ENCODE data around the gene GABRB1. TPM values are rescaled to one million over a fixed set of nuclear protein-coding genes. Genes with fewer than 3 reads are reported as not detected.

GABRB1 gene
- total RNA-seq, 1 experiment from 2014 or later: not detected

- H3K27me3 ChIP-seq (ENCODE audit: insufficient read depth, low read length): no peaks in the 10 kb centered on the region
- H3K9ac ChIP-seq (ENCODE audit: low read length): no peak overlapping the region
- TF ChIP-seq CTCF (IDR thresholded peaks at IDR 0.05 in 2 of 3, conservative IDR thresholded peaks at IDR 0.05 in 1 of 3; ENCODE audit: borderline replicate concordance in 1 of 3, insufficient read depth in 1 of 3, low read depth in 2 of 3, low read length in 2 of 3) (no peak), YY1 (IDR thresholded peaks at IDR 0.05; ENCODE audit: extremely low read depth, insufficient replicate concordance, low read depth, low read length) (no peak), CEBPB (IDR thresholded peaks at IDR 0.05; ENCODE audit: low read depth) (no peak), SRF (IDR thresholded peaks at IDR 0.05; ENCODE audit: low read depth) (no peak), ZNF274 (IDR thresholded peaks at IDR 0.05; ENCODE audit: low read depth, low read length) (no peak), RAD21 (IDR thresholded peaks at IDR 0.05; ENCODE audit: low read depth) (no peak), SIN3A (IDR thresholded peaks at IDR 0.05; ENCODE audit: low read depth) (no peak), EGR1 (IDR thresholded peaks at IDR 0.05; ENCODE audit: low read depth) (no peak), REST (IDR thresholded peaks at IDR 0.05; ENCODE audit: low read depth) (no peak), EZH2 (IDR thresholded peaks at IDR 0.05) (no peak), ZBTB33 (IDR thresholded peaks at IDR 0.05; ENCODE audit: extremely low read depth, insufficient replicate concordance, low read length) (no peak), ATF3 (IDR thresholded peaks at IDR 0.05) (no peak), ZFX (IDR thresholded peaks at IDR 0.05) (no peak), TCF7L2 (IDR thresholded peaks at IDR 0.05; ENCODE audit: borderline replicate concordance, extremely low read depth, insufficient read depth, insufficient read length) (no peak), CBX3 (IDR thresholded peaks at IDR 0.05; ENCODE audit: low read depth) (no peak), SP1 (IDR thresholded peaks at IDR 0.05; ENCODE audit: low read depth) (no peak), FOSL1 (IDR thresholded peaks at IDR 0.05; ENCODE audit: low read depth) (no peak)
- DNase-seq (ENCODE audit: low read depth, low spot score) (no peak), ATAC-seq (no peak)
- H3K9me2 ChIP-seq (ENCODE audit: insufficient read depth): no peaks in the 10 kb centered on the region
- no peaks in the 10 kb centered on the region for H3K9me3 ChIP-seq (ENCODE audit: control insufficient read depth in 1 of 2, insufficient read depth in 1 of 2, low read depth in 1 of 2, low read length in 2 of 2)
- intact Hi-C loops (cut with micrococcal nuclease): no loop called here
- no peak overlapping the region for H3K27ac ChIP-seq (ENCODE audit: low read depth, low read length)
- H2AFZ ChIP-seq (ENCODE audit: low read depth, low read length, poor library complexity, severe bottlenecking): no peak overlapping the region
- H3K4me3 ChIP-seq (replicated peaks in 1 of 2; ENCODE audit: low read depth in 1 of 2, low read length in 2 of 2): no peak overlapping the region
- H3K4me1 ChIP-seq (ENCODE audit: control insufficient read depth in 1 of 2, insufficient read depth in 2 of 2, low read length in 2 of 2): no peaks in the 10 kb centered on the region
- no peaks in the 10 kb centered on the region for H4K20me1 ChIP-seq (ENCODE audit: insufficient read depth)
- POLR2A ChIA-PET: no interaction called here
- no peaks in the 10 kb centered on the region for H3K79me2 ChIP-seq (ENCODE audit: insufficient read depth, low read length)
- no peaks in the 10 kb centered on the region for H3K36me3 ChIP-seq (ENCODE audit: control insufficient read depth in 1 of 2, insufficient read depth in 2 of 2, low read length in 2 of 2)
- H3K4me2 ChIP-seq (ENCODE audit: low read length): no peak overlapping the region
- no TSS peak for BruUV-seq (replicated peaks)
- RAD21 ChIA-PET (ENCODE audit: low non-redundant PET in 1 of 2, low total read pairs in 2 of 2, uncharacterized antibody in 2 of 2, unreplicated experiment in 2 of 2): no interaction called here
- CTCF ChIA-PET: no interaction called here
Observed at GRCh38 chr4:47154816-47155370, 123.5 kb downstream of the GABRB1 start.

All from HCT116 (cell line).